ENCODE results near the gene LHFPL6.
A peak's percentile ranks its signal among the peaks of the same experiment; 100 is the strongest.

LHFPL6 gene

DNA sequence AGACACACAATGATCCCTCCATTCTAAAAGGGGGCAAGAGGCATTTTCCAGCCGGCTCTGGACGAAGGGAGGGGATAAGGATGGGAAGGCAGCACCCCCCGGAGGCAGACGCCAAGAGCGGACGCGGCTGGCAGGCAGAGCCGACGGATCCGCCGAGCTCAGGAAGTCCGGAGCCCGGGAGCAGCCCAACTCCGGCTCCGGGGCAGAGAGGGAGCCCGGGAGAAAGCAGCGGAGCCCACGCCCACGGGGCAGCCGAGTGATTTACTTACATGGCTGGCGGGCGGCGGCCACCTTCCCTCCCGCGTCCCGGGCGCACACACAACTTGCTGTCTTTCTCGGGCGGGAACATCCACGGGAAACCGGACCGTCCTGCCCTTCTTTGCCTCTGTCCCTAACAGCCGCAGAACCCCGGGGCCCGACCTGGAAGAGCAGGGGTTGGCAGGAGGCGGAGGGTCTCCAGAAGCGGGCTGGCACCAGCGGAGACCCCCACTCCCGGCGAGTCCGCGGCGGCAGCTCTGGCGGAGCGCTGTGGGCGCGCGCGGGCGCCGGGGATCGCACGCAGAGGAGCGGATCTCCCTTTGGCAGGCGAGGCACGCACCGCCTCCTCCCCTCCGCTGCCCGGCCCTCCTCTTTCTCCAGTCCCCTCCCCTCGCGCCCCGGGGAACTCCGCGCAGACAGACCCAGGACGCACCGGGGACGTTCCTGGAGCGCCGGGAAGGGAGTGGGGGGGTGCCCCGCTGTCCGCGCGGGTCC lies at the start of gene LHFPL6:
TSS of gene LHFPL6 (minus strand) at position 580 of the 753 bp plus-strand sequence.
- no peak within 1 kb of the TSS for H3K27ac ChIP-seq (ENCODE audit: low read length)
- H3K9me2 ChIP-seq (replicated peaks; ENCODE audit: insufficient read depth, low read length), result no peaks in the 10 kb centered on the region
- peak within 1 kb of the TSS; percentile 77 for H3K4me2 ChIP-seq (ENCODE audit: low read depth, low read length)
- no peaks in the 10 kb centered on the region for H3K36me3 ChIP-seq (replicated peaks; ENCODE audit: insufficient read depth, low read length)
- no peaks in the 10 kb centered on the region for H3F3A ChIP-seq (ENCODE audit: insufficient read depth, low read length)
- H3K4me1 ChIP-seq (ENCODE audit: low read length), result no peaks in the 10 kb centered on the region
- DNase-seq, result peak; percentile 27
- TF ChIP-seq EZH2 (optimal IDR thresholded peaks at IDR 0.05; ENCODE audit: low read depth, low read length) (no peak), EZH2phosphoT487 (IDR thresholded peaks at IDR 0.05; ENCODE audit: low read length) (no peak), CTCF (IDR thresholded peaks at IDR 0.05; ENCODE audit: low read length) (no peak)
- no peaks in the 10 kb centered on the region for H3K9me3 ChIP-seq (replicated peaks; ENCODE audit: insufficient read depth, low read length)
- no peaks in the 10 kb centered on the region for H3K27me3 ChIP-seq (replicated peaks; ENCODE audit: insufficient read depth, low read length)
- peak within 1 kb of the TSS; percentile 18; the same call in 1 of the 2 replicates for H3K9ac ChIP-seq (ENCODE audit: low read length)
- no peaks in the 10 kb centered on the region for H3K79me2 ChIP-seq (ENCODE audit: low read length)
- peak within 1 kb of the TSS; percentile 70 for H3K4me3 ChIP-seq (ENCODE audit: low read length)
- H2AFZ ChIP-seq (ENCODE audit: low read length), result peak within 1 kb of the TSS; percentile 75
- H4K20me1 ChIP-seq (ENCODE audit: insufficient read depth, low read length), result no peaks in the 10 kb centered on the region

DNA sequence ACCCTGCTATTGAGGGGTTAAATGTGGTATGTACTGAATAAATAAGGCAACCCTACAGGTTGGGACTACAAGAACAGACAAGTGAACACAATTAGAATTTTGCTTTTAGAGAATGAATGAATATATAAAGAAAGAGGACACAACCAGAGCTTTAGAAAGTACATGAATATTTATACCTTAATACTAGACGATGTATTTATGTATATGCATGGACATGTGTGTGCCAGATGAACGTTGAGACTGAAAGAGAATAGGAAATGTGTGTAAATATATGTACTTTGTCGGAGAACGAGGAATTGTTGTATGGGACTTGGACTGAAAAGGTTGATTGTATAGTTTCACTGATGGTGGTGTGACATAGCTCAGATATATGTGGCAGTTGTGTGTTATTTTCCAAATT lies 43.1 kb upstream of the LHFPL6 start:
- Histone ChIP-seq H3K9me3 (replicated peaks; ENCODE audit: insufficient read depth, low read length) (no peaks in the 10 kb centered on the region), H3K9me2 (replicated peaks; ENCODE audit: insufficient read depth, low read length) (no peaks in the 10 kb centered on the region), H2AFZ (ENCODE audit: low read length) (no peak overlapping the region), H3K79me2 (ENCODE audit: low read length) (no peaks in the 10 kb centered on the region), H3K4me2 (ENCODE audit: low read depth, low read length) (no peak overlapping the region), H3K4me3 (ENCODE audit: low read length) (no peak overlapping the region), H3K4me1 (ENCODE audit: low read length) (no peaks in the 10 kb centered on the region), H3K9ac (ENCODE audit: low read length) (no peak overlapping the region), H4K20me1 (ENCODE audit: insufficient read depth, low read length) (no peaks in the 10 kb centered on the region), H3K27ac (ENCODE audit: low read length) (no peak overlapping the region), H3K27me3 (replicated peaks; ENCODE audit: insufficient read depth, low read length) (no peaks in the 10 kb centered on the region), H3F3A (ENCODE audit: insufficient read depth, low read length) (no peaks in the 10 kb centered on the region), H3K36me3 (replicated peaks; ENCODE audit: insufficient read depth, low read length) (no peaks in the 10 kb centered on the region)
- TF ChIP-seq EZH2phosphoT487 (IDR thresholded peaks at IDR 0.05; ENCODE audit: low read length) (no peak), CTCF (IDR thresholded peaks at IDR 0.05; ENCODE audit: low read length) (no peak), EZH2 (optimal IDR thresholded peaks at IDR 0.05; ENCODE audit: low read depth, low read length) (no peak)
- no peak for DNase-seq

DNA sequence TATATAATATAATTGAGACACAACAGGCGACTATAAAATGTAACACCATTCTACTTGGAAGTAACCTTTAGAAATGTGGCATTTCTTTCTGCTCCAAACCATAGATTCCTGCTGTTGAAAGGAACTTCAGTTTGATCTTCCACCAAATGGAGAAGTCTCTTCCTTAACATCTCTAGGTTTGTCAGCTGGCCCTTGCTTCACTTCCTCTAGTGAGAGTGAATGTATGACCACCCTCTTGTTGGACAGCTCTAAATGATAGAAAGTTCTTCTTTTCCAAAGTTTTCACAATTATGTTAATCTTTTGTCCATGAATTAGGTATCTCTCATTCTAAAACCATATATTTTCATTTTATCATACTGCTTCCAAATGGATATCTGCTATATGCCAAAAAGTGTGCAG lies 38.7 kb upstream of the LHFPL6 start:
- H3K4me3 ChIP-seq (ENCODE audit: low read length), result no peak overlapping the region
- no peaks in the 10 kb centered on the region for H3K36me3 ChIP-seq (replicated peaks; ENCODE audit: insufficient read depth, low read length)
- TF ChIP-seq EZH2 (optimal IDR thresholded peaks at IDR 0.05; ENCODE audit: low read depth, low read length) (no peak), CTCF (IDR thresholded peaks at IDR 0.05; ENCODE audit: low read length) (no peak), EZH2phosphoT487 (IDR thresholded peaks at IDR 0.05; ENCODE audit: low read length) (no peak)
- H3K79me2 ChIP-seq (ENCODE audit: low read length), result no peaks in the 10 kb centered on the region
- H3K9me2 ChIP-seq (replicated peaks; ENCODE audit: insufficient read depth, low read length), result no peaks in the 10 kb centered on the region
- no peaks in the 10 kb centered on the region for H3K27me3 ChIP-seq (replicated peaks; ENCODE audit: insufficient read depth, low read length)
- H3K9me3 ChIP-seq (replicated peaks; ENCODE audit: insufficient read depth, low read length), result no peaks in the 10 kb centered on the region
- H2AFZ ChIP-seq (ENCODE audit: low read length), result no peak overlapping the region
- H3K4me2 ChIP-seq (ENCODE audit: low read depth, low read length), result no peak overlapping the region
- H3K4me1 ChIP-seq (ENCODE audit: low read length), result no peaks in the 10 kb centered on the region
- H3K27ac ChIP-seq (ENCODE audit: low read length), result no peak overlapping the region
- no peaks in the 10 kb centered on the region for H3F3A ChIP-seq (ENCODE audit: insufficient read depth, low read length)
- no peaks in the 10 kb centered on the region for H4K20me1 ChIP-seq (ENCODE audit: insufficient read depth, low read length)
- no peak overlapping the region for H3K9ac ChIP-seq (ENCODE audit: low read length)
- DNase-seq, result no peak

Data from MM.1S (cell line).